GM21526 (cell line): ENCODE results near the gene MEIS1.

Source experiments
- ATAC-seq: cut with Tn5 transposase; IDR thresholded peaks from one replicate; pipeline ENCODE4 v1.9.1; 2021; ENCODE audit warnings: moderate library complexity; ENCODE audit not compliant: unreplicated experiment, low FRiP score

The MEIS1 gene

GRCh38 chr2:66497431-66498288 lies 62.7 kb downstream of the MEIS1 start:
- no peak for ATAC-seq

- ATAC-seq = no peak
Observed at GRCh38 chr2:66498289-66498975, 63.5 kb downstream of the MEIS1 start.

- ATAC-seq = no peak
Observed at GRCh38 chr2:66501267-66501666, 66.3 kb downstream of the MEIS1 start.

GRCh38 chr2:66506265-66506664 lies 71.3 kb downstream of the MEIS1 start:
- no peak for ATAC-seq

- no peak for ATAC-seq
Observed at GRCh38 chr2:66507673-66508201, 72.8 kb downstream of the MEIS1 start.

- ATAC-seq = no peak
Observed at GRCh38 chr2:66508484-66509071, 73.7 kb downstream of the MEIS1 start.

DNA sequence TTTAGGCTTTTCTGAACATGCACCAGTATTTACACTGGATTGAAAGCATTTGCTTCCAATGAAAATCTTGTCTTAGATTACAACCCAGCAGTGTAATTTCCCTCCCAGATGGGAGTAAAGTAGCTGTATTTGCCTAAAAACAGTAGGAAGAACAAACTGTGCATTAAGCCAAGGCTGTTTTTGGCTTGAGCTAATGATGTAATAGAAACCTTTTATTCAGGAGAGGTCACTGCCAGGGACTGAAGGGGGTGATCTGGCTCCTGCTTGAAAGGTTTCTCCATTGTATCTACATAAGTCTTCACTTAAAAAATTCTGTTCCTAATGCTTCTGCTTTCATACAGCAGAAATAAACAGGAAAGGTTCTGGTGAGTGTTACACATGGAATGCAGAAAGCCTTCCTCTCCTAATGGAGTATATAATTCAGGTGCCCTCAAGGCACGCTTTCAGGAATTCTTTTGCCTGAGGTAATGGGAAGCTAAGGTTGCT lies 74.4 kb downstream of the MEIS1 start:
- ATAC-seq = no peak

GRCh38 chr2:66512626-66513025 lies 77.7 kb downstream of the MEIS1 start:
- ATAC-seq = no peak

DNA sequence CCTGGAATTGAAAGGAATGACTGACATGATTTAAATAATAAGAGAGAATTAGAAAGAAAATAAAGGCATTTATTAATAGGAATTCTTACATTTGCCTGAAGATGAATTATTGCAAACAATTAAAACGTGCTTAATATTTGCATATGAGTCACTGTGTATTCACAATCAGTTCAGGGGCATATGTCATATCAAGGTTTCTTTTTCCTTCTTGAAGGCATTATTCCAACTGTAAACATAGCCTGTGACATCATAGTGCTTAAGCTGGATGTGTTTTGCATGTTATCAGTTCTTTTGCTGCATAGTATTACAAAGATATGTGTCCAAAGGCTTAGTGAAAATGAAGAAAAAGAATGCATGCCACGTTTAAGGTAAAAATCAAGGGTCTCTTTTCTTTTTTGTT lies 80.8 kb downstream of the MEIS1 start:
- no peak for ATAC-seq

DNA sequence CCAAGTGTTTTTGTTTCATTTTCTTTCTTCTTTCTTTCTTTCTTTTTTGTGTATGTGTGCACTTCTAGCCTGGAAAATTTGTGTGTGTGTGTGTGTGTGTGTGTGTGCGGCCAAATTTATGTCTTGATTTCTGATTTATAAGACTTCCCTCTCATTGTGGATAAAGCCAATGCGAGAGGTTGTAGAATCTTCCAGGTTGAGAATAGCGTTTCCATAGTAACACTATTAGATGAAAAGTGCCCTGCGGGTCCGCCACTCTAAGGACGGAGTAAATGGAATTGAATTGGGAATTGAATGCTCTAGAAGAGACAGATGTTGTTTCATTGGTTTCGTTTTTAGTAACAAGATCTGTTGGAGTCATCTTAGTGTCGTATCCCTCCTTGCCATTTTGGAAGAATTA lies 81.6 kb downstream of the MEIS1 start:
- ATAC-seq = no peak

GRCh38 chr2:66517772-66518171 lies 82.8 kb downstream of the MEIS1 start:
- ATAC-seq = no peak

GRCh38 chr2:66519264-66519843 lies 84.4 kb downstream of the MEIS1 start:
- no peak for ATAC-seq

DNA sequence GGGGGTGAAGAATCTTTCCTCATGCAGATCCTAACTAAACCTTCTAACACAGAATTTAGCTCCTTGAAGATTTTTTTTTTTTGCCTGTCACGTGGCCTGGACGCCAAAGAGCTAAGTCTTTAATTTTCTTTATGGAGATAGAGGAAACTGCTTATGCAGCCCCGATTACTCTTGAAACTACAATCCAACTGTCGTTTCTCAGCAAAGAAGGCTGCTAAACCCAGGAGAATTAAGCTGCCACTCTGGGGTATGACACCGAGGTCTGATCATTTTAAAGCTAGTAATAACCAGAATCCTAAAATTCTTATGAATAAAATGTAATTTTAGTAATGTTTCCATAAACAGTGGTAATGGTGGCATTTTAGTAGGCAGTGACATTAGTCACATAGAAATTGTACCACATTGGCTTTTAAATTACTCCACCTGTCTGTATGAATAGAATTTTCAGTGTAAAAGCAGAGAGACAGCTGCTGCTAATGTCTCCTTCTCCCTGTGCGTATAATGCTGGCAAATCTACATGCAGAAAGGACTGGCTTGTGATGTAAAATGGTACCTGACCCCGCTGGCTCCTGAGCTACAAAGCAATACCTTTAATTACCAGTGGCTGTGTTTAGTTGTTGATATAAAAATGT lies 86.5 kb downstream of the MEIS1 start:
- ATAC-seq = no peak

GRCh38 chr2:66522611-66523376 lies 87.9 kb downstream of the MEIS1 start:
- no peak for ATAC-seq

DNA sequence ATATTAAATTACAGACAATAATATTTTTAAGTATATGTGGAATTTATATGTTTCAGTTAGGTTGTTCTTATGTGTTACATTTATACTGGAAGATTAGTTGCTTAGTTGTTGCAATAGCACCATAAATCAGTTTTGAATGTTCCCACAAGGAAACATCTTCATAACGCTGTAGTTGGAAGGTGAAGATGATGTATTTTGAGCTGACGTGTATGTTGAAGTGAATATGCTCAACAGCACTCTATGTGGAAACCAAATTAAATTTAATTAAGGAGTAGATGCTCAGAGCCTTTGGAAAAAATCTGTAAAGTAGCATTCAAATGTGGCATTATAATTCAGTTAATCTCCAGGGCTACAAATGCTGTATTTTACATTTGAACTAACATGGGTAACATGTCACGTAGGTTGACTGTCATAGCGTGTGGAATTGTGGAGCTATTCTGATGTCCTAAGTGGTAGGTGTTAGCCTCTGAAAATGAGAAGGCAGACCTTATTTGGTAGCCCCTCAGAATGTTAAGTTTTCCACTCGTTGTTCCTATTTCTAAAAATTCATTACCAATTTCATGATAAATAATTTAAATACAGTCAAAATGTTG lies 88.5 kb downstream of the MEIS1 start:
- ATAC-seq = no peak

DNA sequence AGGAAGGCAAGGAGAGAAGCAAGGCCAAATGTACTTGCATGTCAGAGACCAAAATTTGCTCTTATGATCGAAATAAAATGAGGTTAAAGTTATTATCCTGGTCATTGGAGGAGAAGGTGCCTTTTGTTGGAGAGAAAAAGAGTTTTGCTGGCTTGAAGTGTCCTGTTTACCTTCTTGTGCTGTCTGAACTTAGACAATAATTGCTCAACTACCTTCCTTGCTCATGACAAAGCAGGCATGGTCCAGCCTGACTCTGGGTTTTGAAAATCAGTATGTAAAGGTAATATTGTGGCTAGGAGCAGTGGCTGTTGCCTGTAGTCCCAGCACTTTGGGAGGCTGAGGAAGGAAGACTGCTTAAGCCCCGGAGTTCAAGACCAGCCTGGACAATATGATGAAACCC lies 89.1 kb downstream of the MEIS1 start:
- ATAC-seq = no peak

DNA sequence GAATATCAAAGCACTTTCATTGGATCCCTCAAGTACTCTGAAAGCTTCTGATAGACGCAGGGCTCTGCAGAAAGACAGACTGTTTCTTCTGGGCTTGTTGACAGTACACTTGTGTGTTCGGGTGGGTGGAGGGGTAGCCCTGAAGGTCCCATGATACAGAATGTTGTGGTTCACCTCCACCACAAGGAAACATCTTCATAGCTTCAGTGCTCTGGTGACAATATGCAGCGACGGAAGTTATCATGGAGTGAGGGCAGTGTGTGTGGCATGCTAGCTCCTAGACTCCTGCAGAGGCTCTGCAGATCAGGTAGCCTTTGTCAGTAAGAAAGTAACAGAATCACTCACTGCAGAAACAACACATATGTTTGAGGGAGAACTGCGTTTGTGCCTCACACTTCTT lies 90.7 kb downstream of the MEIS1 start:
- ATAC-seq = no peak

DNA sequence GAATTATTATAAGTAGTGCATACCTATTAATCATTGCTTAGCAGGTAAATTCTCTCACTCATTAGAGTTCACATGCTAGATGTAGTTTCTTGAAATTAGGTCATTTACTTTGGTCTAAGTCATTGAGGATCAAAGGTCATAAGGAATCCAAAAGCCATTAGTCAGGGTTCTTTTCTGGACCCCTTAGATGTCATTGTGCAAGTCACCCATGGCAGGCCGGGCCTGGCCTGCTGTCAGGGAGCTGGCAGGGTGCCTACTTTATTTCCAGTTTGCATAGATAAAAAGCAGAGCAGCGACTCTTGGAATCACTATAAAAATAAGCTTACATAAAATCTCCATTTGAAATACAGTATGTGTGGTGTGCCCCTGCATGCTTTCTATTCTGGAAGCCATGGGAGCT lies 91.3 kb downstream of the MEIS1 start:
- no peak for ATAC-seq

DNA sequence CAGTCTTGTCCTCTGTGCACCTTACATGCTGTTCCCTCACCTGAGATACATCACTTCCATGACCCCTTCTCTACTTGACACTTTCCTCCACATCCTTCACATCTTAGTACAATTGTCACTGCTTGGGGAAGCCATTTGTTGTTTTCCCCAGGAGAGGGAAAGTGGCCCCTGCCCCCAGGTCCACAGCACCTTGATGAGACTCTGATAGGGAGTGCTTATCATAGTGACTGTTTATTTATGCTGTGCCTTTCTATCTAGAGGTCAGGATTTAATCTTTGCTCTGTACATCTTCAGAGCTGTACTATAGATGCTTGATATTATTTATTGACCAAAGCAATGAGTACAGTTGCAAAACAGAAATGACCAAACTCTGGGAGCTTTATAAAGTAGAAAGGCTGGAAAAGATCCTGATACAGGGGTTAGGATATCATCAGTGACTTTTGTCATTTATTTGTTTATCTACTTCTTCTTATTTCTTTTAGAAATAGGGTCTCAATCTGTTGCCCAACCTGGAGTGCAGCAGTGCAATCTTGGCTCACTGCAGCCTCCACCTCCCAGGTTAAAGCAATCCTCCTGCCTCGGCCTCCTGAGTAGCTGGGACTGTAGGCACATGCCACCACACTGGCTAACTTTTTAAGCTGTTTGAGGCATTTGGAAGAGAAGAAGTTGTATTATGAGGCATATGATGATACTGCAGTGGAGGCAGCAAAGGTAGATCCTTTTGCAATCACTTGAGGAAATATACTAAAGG lies 94.2 kb downstream of the MEIS1 start:
- ATAC-seq = no peak
